WTC11 (cell line): Measurements from ENCODE around the gene RPN2. TPM values are rescaled to one million over a fixed set of nuclear protein-coding genes. Genes with fewer than 3 reads are reported as not detected.

ENCODE experiments used
- ATAC-seq: fragments of 200-7000 bp; cut with Tn5 transposase; 2 replicates; pipeline ENCODE4 v1.10.0; 2021; ENCODE audit warnings: mild to moderate bottlenecking, moderate library complexity
- CTCF ChIA-PET: fragments of 300-600 bp; sonication (Branson Sonifier 250); formaldehyde crosslinking; loops from one replicate; lab custom pipeline; 2021; ENCODE audit warnings: antibody characterized with exemption; lab: Charles Lee
- POLR2A ChIA-PET: fragments of 350-600 bp; sonication (Branson Sonifier 250); formaldehyde crosslinking; loops from one replicate; lab custom pipeline; 2021; ENCODE audit warnings: antibody characterized with exemption; lab: Charles Lee
- DNase-seq: peaks from one replicate; pipeline ENCODE4 v3.0.0; 2021; ENCODE audit warnings: low spot score
- H3K27ac Mint-ChIP-seq: 2 replicates; pipeline ENCODE4 v1.8.0; 2021; ENCODE audit warnings: mixed read lengths
- H3K27me3 Mint-ChIP-seq: 2 replicates; pipeline ENCODE4 v1.8.0; 2021; ENCODE audit warnings: low read depth, mild to moderate bottlenecking, moderate library complexity, mixed read lengths
- H3K36me3 Mint-ChIP-seq: 2 replicates; pipeline ENCODE4 v1.8.0; 2021; ENCODE audit warnings: mixed read lengths
- H3K4me1 Mint-ChIP-seq: 2 replicates; pipeline ENCODE4 v1.8.0; 2022; ENCODE audit warnings: mixed read lengths
- H3K4me3 Mint-ChIP-seq: 2 replicates; pipeline ENCODE4 v1.8.0; 2021; ENCODE audit warnings: mild to moderate bottlenecking, moderate library complexity, mixed read lengths
- H3K9me3 Mint-ChIP-seq: 2 replicates; pipeline ENCODE4 v1.8.0; 2021; ENCODE audit warnings: mixed read lengths
- ARID4B ChIP-seq: sonication (generic); formaldehyde crosslinking; IDR thresholded peaks from 2 replicates; pipeline ENCODE4 v1.8.0; 2023; ENCODE audit warnings: missing genetic modification reagents, mild to moderate bottlenecking, borderline replicate concordance
- E2F1 ChIP-seq: sonication (generic); formaldehyde crosslinking; IDR thresholded peaks from 2 replicates; pipeline ENCODE4 v1.8.0; 2022; ENCODE audit warnings: mild to moderate bottlenecking, missing genetic modification reagents
- ESRRA ChIP-seq: sonication (generic); formaldehyde crosslinking; IDR thresholded peaks from 2 replicates; pipeline ENCODE4 v1.8.1; 2022; ENCODE audit warnings: mild to moderate bottlenecking, missing genetic modification reagents, borderline replicate concordance
- FOXJ3 ChIP-seq: sonication (generic); formaldehyde crosslinking; IDR thresholded peaks from 2 replicates; pipeline ENCODE4 v1.9.0; 2021; ENCODE audit warnings: missing genetic modification reagents, mild to moderate bottlenecking, borderline replicate concordance
- GABPB1 ChIP-seq: sonication (generic); formaldehyde crosslinking; IDR thresholded peaks from 2 replicates; pipeline ENCODE4 v1.8.1; 2023; ENCODE audit warnings: mild to moderate bottlenecking, missing genetic modification reagents
- HMGA2 ChIP-seq: fragments of 250-450 bp; sonication (Bioruptor Pico); IDR thresholded peaks from 2 replicates; pipeline ENCODE4 v1.4.0; 2021; ENCODE audit warnings: mild to moderate bottlenecking, moderate library complexity
- IRF2 ChIP-seq: sonication (generic); formaldehyde crosslinking; IDR thresholded peaks from 2 replicates; pipeline ENCODE4 v1.8.0; 2022; ENCODE audit warnings: low read depth, missing genetic modification reagents, borderline replicate concordance
- MLX ChIP-seq: sonication (generic); formaldehyde crosslinking; IDR thresholded peaks from 2 replicates; pipeline ENCODE4 v1.8.1; 2023; ENCODE audit warnings: mild to moderate bottlenecking, missing genetic modification reagents, moderate library complexity
- OVOL2 ChIP-seq: fragments of 250-450 bp; sonication (Bioruptor Pico); IDR thresholded peaks from 2 replicates; pipeline ENCODE4 v1.9.0; 2021; ENCODE audit warnings: mild to moderate bottlenecking, borderline replicate concordance
- PRDM15 ChIP-seq: sonication (generic); formaldehyde crosslinking; IDR thresholded peaks from 2 replicates; pipeline ENCODE4 v1.8.0; 2022; ENCODE audit warnings: missing genetic modification reagents
- PRRX2 ChIP-seq: fragments of 250-450 bp; sonication (Bioruptor Pico); IDR thresholded peaks from 2 replicates; pipeline ENCODE4 v1.8.0; 2021; ENCODE audit warnings: mild to moderate bottlenecking
- STAT6 ChIP-seq: sonication (generic); formaldehyde crosslinking; conservative IDR thresholded peaks from 2 replicates; pipeline ENCODE4 v1.8.1; 2023; ENCODE audit warnings: mild to moderate bottlenecking, low read depth, missing genetic modification reagents, moderate library complexity
- TEAD1 ChIP-seq: sonication (generic); formaldehyde crosslinking; IDR thresholded peaks from 2 replicates; pipeline ENCODE4 v1.8.0; 2022; ENCODE audit warnings: mild to moderate bottlenecking, missing genetic modification reagents
- ZNF512 ChIP-seq: sonication (generic); formaldehyde crosslinking; IDR thresholded peaks from 2 replicates; pipeline ENCODE4 v1.8.1; 2022; ENCODE audit warnings: missing genetic modification reagents, borderline replicate concordance
- ZNF671 ChIP-seq: fragments of 250-450 bp; sonication (Bioruptor Pico); IDR thresholded peaks from 2 replicates; pipeline ENCODE4 v1.8.0; 2021; ENCODE audit warnings: mild to moderate bottlenecking
- total RNA-seq: library from RNA; stranded (reverse); gene quantifications from 3 replicates; pipeline ENCODE4 v1.2.3, GENCODE V29; 2021

RPN2 gene
- total RNA-seq, 1 experiment from 2014 or later, result 205 TPM

GRCh38 chr20:37194621-37195417 is 15.7 kb downstream of the RPN2 start:
- Mint-ChIP-seq H3K36me3 (peaks cover 43% of the 10 kb centered on the region), H3K9me3 (no peaks in the 10 kb centered on the region), H3K4me1 (peaks cover 29% of the 10 kb centered on the region), H3K27me3 (no peaks in the 10 kb centered on the region), H3K27ac (peak overlapping the region; percentile 97), H3K4me3 (no peak overlapping the region)
- POLR2A ChIA-PET, result no interaction called here
- CTCF ChIA-PET, result interaction anchor here (0.9 to 2.2 kb wide), 30 partner anchors 10 to 564 kb away, joined by 3 to 25 read pairs (median 5); partner anchors contain the start of genes MROH8 and RPN2
- peak; percentile 20 for ATAC-seq
- no peak for DNase-seq
- TF ChIP-seq OVOL2 (CRISPR knock-in tag), result no peak
- no peak for TF ChIP-seq ARID4B
- TF ChIP-seq STAT6, result no peak
- TF ChIP-seq PRDM15 (CRISPR knock-in tag), result no peak

- no peak overlapping the region; the same call in 1 of the 2 replicates for H3K27ac Mint-ChIP-seq
- no peaks in the 10 kb centered on the region for H3K27me3 Mint-ChIP-seq
- CTCF ChIA-PET, result no interaction called here
- no peak for TF ChIP-seq IRF2 (CRISPR knock-in tag)
- no peak for TF ChIP-seq MLX
- TF ChIP-seq TEAD1 (CRISPR knock-in tag), result no peak
- no peak for TF ChIP-seq E2F1 (CRISPR knock-in tag)
- no peak for TF ChIP-seq GABPB1 (CRISPR knock-in tag)
- no peak for TF ChIP-seq ZNF512
- TF ChIP-seq HMGA2, result no peak
- no peak for TF ChIP-seq ZNF671 (CRISPR knock-in tag)
- no peak for TF ChIP-seq PRRX2 (CRISPR knock-in tag)
- no peak for TF ChIP-seq ESRRA (CRISPR knock-in tag)
- no peak for TF ChIP-seq FOXJ3 (CRISPR knock-in tag)
- peaks cover 55% of the 10 kb centered on the region for H3K36me3 Mint-ChIP-seq
- DNase-seq, result no peak
- ATAC-seq, result no peak
- H3K4me3 Mint-ChIP-seq, result no peak overlapping the region
- POLR2A ChIA-PET, result no interaction called here
- H3K9me3 Mint-ChIP-seq, result no peaks in the 10 kb centered on the region
- peaks cover 15% of the 10 kb centered on the region for H3K4me1 Mint-ChIP-seq
These were observed 20.0 kb downstream of the RPN2 start for GRCh38 chr20:37198932-37199660.
